ENCODE data around the gene VTI1A.

- no peak for TF ChIP-seq CTCF (IDR thresholded peaks at IDR 0.05)
- no peak for TF ChIP-seq POLR2A (IDR thresholded peaks at IDR 0.05)
Measured at GRCh38 chr10:112841549-112841948, 394.5 kb downstream of the VTI1A start.

Data from thyroid gland (tissue), 4 donors.